Keratinocyte (primary cell): ENCODE measurements around the gene CACNA1C.

Experiments
- EZH2 ChIP-seq: IDR thresholded peaks from one replicate; pipeline ENCODE4 v1.6.1; 2012; ENCODE audit warnings: inconsistent platforms, mild to moderate bottlenecking, low read length, moderate library complexity
- TF ChIP-seq, protein P1 (sequence below), 3 experiments: IDR thresholded peaks in 1 of 3; conservative IDR thresholded peaks in 1 of 3; optimal IDR thresholded peaks in 1 of 3; 2 replicates in 2 of 3; 3 replicates in 1 of 3; pipeline versions ENCODE3 to v1.5.1; 2011; ENCODE audit warnings: low read length in 3 of 3, mild to moderate bottlenecking in 3 of 3, moderate library complexity in 2 of 3, control low read depth in 1 of 3, inconsistent platforms in 1 of 3; ENCODE audit not compliant: insufficient read depth in 2 of 3; ENCODE audit errors: extremely low read depth in 1 of 3

DNA sequence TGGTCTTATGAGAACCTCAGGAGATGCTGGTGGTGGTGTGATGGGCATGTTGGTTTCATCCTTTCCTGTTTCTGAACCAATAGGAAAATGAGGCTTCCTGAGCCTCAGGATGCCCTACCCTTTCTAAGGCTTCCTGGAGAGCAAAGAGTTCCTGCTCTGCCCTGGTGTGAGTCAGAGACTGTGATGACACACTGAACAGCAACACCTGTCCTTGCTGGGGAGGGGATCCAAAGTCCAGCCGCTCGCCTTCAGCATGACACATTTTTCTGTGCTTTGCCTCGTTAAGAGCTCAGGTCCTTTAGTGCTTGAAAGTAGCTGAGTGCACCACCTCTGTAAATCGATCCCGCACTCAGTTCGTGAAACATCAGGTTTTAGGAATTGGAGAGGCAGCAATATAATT is 116.0 kb downstream of the CACNA1C start:
- TF ChIP-seq, protein P1, sequence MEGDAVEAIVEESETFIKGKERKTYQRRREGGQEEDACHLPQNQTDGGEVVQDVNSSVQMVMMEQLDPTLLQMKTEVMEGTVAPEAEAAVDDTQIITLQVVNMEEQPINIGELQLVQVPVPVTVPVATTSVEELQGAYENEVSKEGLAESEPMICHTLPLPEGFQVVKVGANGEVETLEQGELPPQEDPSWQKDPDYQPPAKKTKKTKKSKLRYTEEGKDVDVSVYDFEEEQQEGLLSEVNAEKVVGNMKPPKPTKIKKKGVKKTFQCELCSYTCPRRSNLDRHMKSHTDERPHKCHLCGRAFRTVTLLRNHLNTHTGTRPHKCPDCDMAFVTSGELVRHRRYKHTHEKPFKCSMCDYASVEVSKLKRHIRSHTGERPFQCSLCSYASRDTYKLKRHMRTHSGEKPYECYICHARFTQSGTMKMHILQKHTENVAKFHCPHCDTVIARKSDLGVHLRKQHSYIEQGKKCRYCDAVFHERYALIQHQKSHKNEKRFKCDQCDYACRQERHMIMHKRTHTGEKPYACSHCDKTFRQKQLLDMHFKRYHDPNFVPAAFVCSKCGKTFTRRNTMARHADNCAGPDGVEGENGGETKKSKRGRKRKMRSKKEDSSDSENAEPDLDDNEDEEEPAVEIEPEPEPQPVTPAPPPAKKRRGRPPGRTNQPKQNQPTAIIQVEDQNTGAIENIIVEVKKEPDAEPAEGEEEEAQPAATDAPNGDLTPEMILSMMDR (optimal IDR thresholded peaks at IDR 0.05 in 1 of 3, IDR thresholded peaks at IDR 0.05 in 1 of 3, conservative IDR thresholded peaks at IDR 0.05 in 1 of 3; ENCODE audit: extremely low read depth in 1 of 3, insufficient read depth in 2 of 3, low read length in 3 of 3) = no peak
- TF ChIP-seq EZH2 = no peak
